Measurements from ENCODE around the gene ZSWIM7.
"Not testable (repeated sequence)": the region's sequence is repeated elsewhere in the genome, so short reads cannot be mapped to it uniquely, and the experiment has no call there.

Gene ZSWIM7

GRCh38 chr17:15947271-15947670 is 52.2 kb downstream of the ZSWIM7 start:
- Histone ChIP-seq H3K9me3 (ENCODE audit: control insufficient read depth, low read length) (no peaks in the 10 kb centered on the region), H3K4me3 (ENCODE audit: insufficient read depth, low read depth, low read length) (no peak overlapping the region), H3K27me3 (ENCODE audit: control insufficient read depth, insufficient read depth, low read length, poor library complexity, severe bottlenecking) (peaks cover 53% of the 10 kb centered on the region), H3K27ac (ENCODE audit: insufficient read depth, low read depth, low read length, poor library complexity, severe bottlenecking) (no peak overlapping the region), H3K4me1 (ENCODE audit: control insufficient read depth, insufficient read depth, low read length) (no peaks in the 10 kb centered on the region), H3K36me3 (ENCODE audit: control insufficient read depth, insufficient read depth, low read length) (no peaks in the 10 kb centered on the region)
- 87 to 93% methylated on average over 3 of the region's 3 CpGs for WGBS, 2 experiments

GRCh38 chr17:15946611-15947120 is 52.8 kb downstream of the ZSWIM7 start:
- H3K4me1 ChIP-seq (ENCODE audit: control insufficient read depth, insufficient read depth, low read length): no peaks in the 10 kb centered on the region
- no peaks in the 10 kb centered on the region for H3K36me3 ChIP-seq (ENCODE audit: control insufficient read depth, insufficient read depth, low read length)
- H3K4me3 ChIP-seq (ENCODE audit: insufficient read depth, low read depth, low read length): no peak overlapping the region
- no peak overlapping the region for H3K27ac ChIP-seq (ENCODE audit: insufficient read depth, low read depth, low read length, poor library complexity, severe bottlenecking)
- 87 to 89% methylated on average over 9 of the region's 9 CpGs for WGBS, 2 experiments
- peaks cover 53% of the 10 kb centered on the region for H3K27me3 ChIP-seq (ENCODE audit: control insufficient read depth, insufficient read depth, low read length, poor library complexity, severe bottlenecking)
- no peaks in the 10 kb centered on the region for H3K9me3 ChIP-seq (ENCODE audit: control insufficient read depth, low read length)

- Histone ChIP-seq H3K27ac (ENCODE audit: insufficient read depth, low read depth, low read length, poor library complexity, severe bottlenecking) (no peak overlapping the region), H3K27me3 (ENCODE audit: control insufficient read depth, insufficient read depth, low read length, poor library complexity, severe bottlenecking) (peaks cover 53% of the 10 kb centered on the region)
- 5 to 6% methylated on average over 64 of the region's 64 CpGs for WGBS, 2 experiments
Observed at GRCh38 chr17:15945527-15946191, 53.8 kb downstream of the ZSWIM7 start.

GRCh38 chr17:15944759-15945526 is 54.6 kb downstream of the ZSWIM7 start, which contains the start of gene ADORA2B:
Gene ADORA2B (plus strand): TSS chr17:15945130. CDS start chr17:15945249, 119 bp downstream.
- H3K4me1 ChIP-seq (ENCODE audit: control insufficient read depth, insufficient read depth, low read length): no peaks in the 10 kb centered on the region
- peaks cover 53% of the 10 kb centered on the region for H3K27me3 ChIP-seq (ENCODE audit: control insufficient read depth, insufficient read depth, low read length, poor library complexity, severe bottlenecking)
- H3K4me3 ChIP-seq (ENCODE audit: insufficient read depth, low read depth, low read length): peak within 1 kb of the TSS; percentile 54
- no peaks in the 10 kb centered on the region for H3K36me3 ChIP-seq (ENCODE audit: control insufficient read depth, insufficient read depth, low read length)
- no peaks in the 10 kb centered on the region for H3K9me3 ChIP-seq (ENCODE audit: control insufficient read depth, low read length)
- no peak within 1 kb of the TSS for H3K27ac ChIP-seq (ENCODE audit: insufficient read depth, low read depth, low read length, poor library complexity, severe bottlenecking)
- 1% methylated on average over 88 of the region's 88 CpGs for WGBS, 2 experiments

More at GRCh38 chr17:15945527-15946191, 53.8 kb downstream of the ZSWIM7 start:
- Histone ChIP-seq H3K9me3 (ENCODE audit: control insufficient read depth, low read length) (no peaks in the 10 kb centered on the region), H3K4me1 (ENCODE audit: control insufficient read depth, insufficient read depth, low read length) (no peaks in the 10 kb centered on the region), H3K4me3 (ENCODE audit: insufficient read depth, low read depth, low read length) (peak overlapping the region; percentile 54), H3K36me3 (ENCODE audit: control insufficient read depth, insufficient read depth, low read length) (no peaks in the 10 kb centered on the region)

- H3K27ac ChIP-seq (ENCODE audit: insufficient read depth, low read depth, low read length, poor library complexity, severe bottlenecking): no peak overlapping the region
- H3K9me3 ChIP-seq (ENCODE audit: control insufficient read depth, low read length): no peaks in the 10 kb centered on the region
- H3K4me3 ChIP-seq (ENCODE audit: insufficient read depth, low read depth, low read length): peak overlapping the region; percentile 54
- whole genome bisulfite sequencing, 2 experiments: 23 to 24% methylated on average over 40 of the region's 40 CpGs
- H3K27me3 ChIP-seq (ENCODE audit: control insufficient read depth, insufficient read depth, low read length, poor library complexity, severe bottlenecking): peaks cover 53% of the 10 kb centered on the region
- no peaks in the 10 kb centered on the region for H3K36me3 ChIP-seq (ENCODE audit: control insufficient read depth, insufficient read depth, low read length)
- H3K4me1 ChIP-seq (ENCODE audit: control insufficient read depth, insufficient read depth, low read length): no peaks in the 10 kb centered on the region
Observed at GRCh38 chr17:15943971-15944758, 55.3 kb downstream of the ZSWIM7 start.

- 93 to 94% methylated on average over 7 of the region's 7 CpGs for WGBS, 2 experiments
- H3K4me3 ChIP-seq (ENCODE audit: insufficient read depth, low read depth, low read length): no peak overlapping the region
- H3K27me3 ChIP-seq (ENCODE audit: control insufficient read depth, insufficient read depth, low read length, poor library complexity, severe bottlenecking): peaks cover 46% of the 10 kb centered on the region
- H3K9me3 ChIP-seq (ENCODE audit: control insufficient read depth, low read length): no peaks in the 10 kb centered on the region
- H3K27ac ChIP-seq (ENCODE audit: insufficient read depth, low read depth, low read length, poor library complexity, severe bottlenecking): no peak overlapping the region
- no peaks in the 10 kb centered on the region for H3K4me1 ChIP-seq (ENCODE audit: control insufficient read depth, insufficient read depth, low read length)
- no peaks in the 10 kb centered on the region for H3K36me3 ChIP-seq (ENCODE audit: control insufficient read depth, insufficient read depth, low read length)
Observed at GRCh38 chr17:15942207-15942833, 57.2 kb downstream of the ZSWIM7 start.

- H3K27ac ChIP-seq (ENCODE audit: insufficient read depth, low read depth, low read length, poor library complexity, severe bottlenecking): no peak overlapping the region
- peaks cover 41% of the 10 kb centered on the region for H3K27me3 ChIP-seq (ENCODE audit: control insufficient read depth, insufficient read depth, low read length, poor library complexity, severe bottlenecking)
- no peaks in the 10 kb centered on the region for H3K9me3 ChIP-seq (ENCODE audit: control insufficient read depth, low read length)
- WGBS, 2 experiments: 91 to 95% methylated on average over 6 of the region's 7 CpGs
- no peak overlapping the region for H3K4me3 ChIP-seq (ENCODE audit: insufficient read depth, low read depth, low read length)
- no peaks in the 10 kb centered on the region for H3K4me1 ChIP-seq (ENCODE audit: control insufficient read depth, insufficient read depth, low read length)
- H3K36me3 ChIP-seq (ENCODE audit: control insufficient read depth, insufficient read depth, low read length): no peaks in the 10 kb centered on the region
Observed at GRCh38 chr17:15941781-15942180, 57.7 kb downstream of the ZSWIM7 start.

GRCh38 chr17:15936481-15936880 is 63.0 kb downstream of the ZSWIM7 start:
- WGBS, 2 experiments: 87 to 96% methylated on average over 4 of the region's 4 CpGs
- H3K4me3 ChIP-seq (ENCODE audit: insufficient read depth, low read depth, low read length): not testable (repeated sequence)

GRCh38 chr17:15935891-15936290 is 63.6 kb downstream of the ZSWIM7 start:
- Histone ChIP-seq H3K9me3 (ENCODE audit: control insufficient read depth, low read length) (no peaks in the 10 kb centered on the region), H3K36me3 (ENCODE audit: control insufficient read depth, insufficient read depth, low read length) (no peaks in the 10 kb centered on the region), H3K4me3 (ENCODE audit: insufficient read depth, low read depth, low read length) (no peak overlapping the region), H3K27ac (ENCODE audit: insufficient read depth, low read depth, low read length, poor library complexity, severe bottlenecking) (no peak overlapping the region), H3K27me3 (ENCODE audit: control insufficient read depth, insufficient read depth, low read length, poor library complexity, severe bottlenecking) (no peaks in the 10 kb centered on the region), H3K4me1 (ENCODE audit: control insufficient read depth, insufficient read depth, low read length) (no peaks in the 10 kb centered on the region)
- WGBS, 2 experiments: 91 to 94% methylated on average over 7 of the region's 7 CpGs

More at GRCh38 chr17:15936481-15936880, 63.0 kb downstream of the ZSWIM7 start:
- not testable (repeated sequence) for H3K27ac ChIP-seq (ENCODE audit: insufficient read depth, low read depth, low read length, poor library complexity, severe bottlenecking); H3K9me3 ChIP-seq (ENCODE audit: control insufficient read depth, low read length); H3K4me1 ChIP-seq (ENCODE audit: control insufficient read depth, insufficient read depth, low read length); H3K36me3 ChIP-seq (ENCODE audit: control insufficient read depth, insufficient read depth, low read length); H3K27me3 ChIP-seq (ENCODE audit: control insufficient read depth, insufficient read depth, low read length, poor library complexity, severe bottlenecking)
